Progenitor cell of endocrine pancreas (in vitro differentiated cells): ENCODE measurements around the gene THBD. TPM values are rescaled to one million over a fixed set of nuclear protein-coding genes. Genes with fewer than 3 reads are reported as not detected.

Source experiments
- DNase-seq: peaks from one replicate; pipeline ENCODE4 v3.0.0; 2021; ENCODE audit warnings: low spot score; ENCODE audit not compliant: unreplicated experiment
- H3K27ac Mint-ChIP-seq: 2 replicates; pipeline ENCODE4 v1.8.0; 2021; ENCODE audit warnings: mild to moderate bottlenecking, moderate library complexity, mixed read lengths
- H3K27me3 Mint-ChIP-seq: 2 replicates; pipeline ENCODE4 v1.8.0; 2021; ENCODE audit warnings: mixed read lengths
- H3K36me3 Mint-ChIP-seq: 2 replicates; pipeline ENCODE4 v1.8.0; 2022; ENCODE audit warnings: mixed read lengths; ENCODE audit not compliant: insufficient read depth
- H3K4me1 Mint-ChIP-seq: 2 replicates; pipeline ENCODE4 v1.8.0; 2021; ENCODE audit warnings: low read depth, mixed read lengths
- H3K4me3 Mint-ChIP-seq: 2 replicates; pipeline ENCODE4 v1.8.0; 2021; ENCODE audit warnings: low read depth, mild to moderate bottlenecking, moderate library complexity, mixed read lengths
- H3K9me3 Mint-ChIP-seq: 2 replicates; pipeline ENCODE4 v1.8.0; 2021; ENCODE audit warnings: low read depth, mixed read lengths
- CTCF ChIP-seq: fragments of 200-600 bp; sonication (generic); IDR thresholded peaks from one replicate; pipeline ENCODE4 v1.5.0; 2021; ENCODE audit warnings: antibody characterized with exemption, mild to moderate bottlenecking; ENCODE audit not compliant: unreplicated experiment
- total RNA-seq: library from RNA; stranded (reverse); gene quantifications from 2 replicates; pipeline ENCODE4 v1.2.1, GENCODE V29; 2021

Gene THBD
- total RNA-seq, 1 donor from 2014 or later = 0.19 TPM

GRCh38 chr20:23005776-23006175 lies 43.7 kb downstream of the THBD start:
- Mint-ChIP-seq H3K9me3 (no peaks in the 10 kb centered on the region), H3K4me3 (no peak overlapping the region), H3K4me1 (no peaks in the 10 kb centered on the region), H3K27me3 (peaks cover 7% of the 10 kb centered on the region), H3K36me3 (no peaks in the 10 kb centered on the region), H3K27ac (no peak overlapping the region)
- DNase-seq = no peak
- TF ChIP-seq CTCF = no peak

- DNase-seq = no peak
- no peak overlapping the region for H3K4me3 Mint-ChIP-seq
- peaks cover 7% of the 10 kb centered on the region for H3K27me3 Mint-ChIP-seq
- no peaks in the 10 kb centered on the region for H3K9me3 Mint-ChIP-seq
- no peaks in the 10 kb centered on the region for H3K36me3 Mint-ChIP-seq
- H3K27ac Mint-ChIP-seq = no peak overlapping the region
- H3K4me1 Mint-ChIP-seq = no peaks in the 10 kb centered on the region
- no peak for TF ChIP-seq CTCF
These were observed 45.5 kb downstream of the THBD start for GRCh38 chr20:23003881-23004460.

- Mint-ChIP-seq H3K4me1 (no peaks in the 10 kb centered on the region), H3K27ac (no peak overlapping the region)
These were observed 46.3 kb downstream of the THBD start for GRCh38 chr20:23003077-23003635.

GRCh38 chr20:23002276-23002675 lies 47.2 kb downstream of the THBD start:
- H3K36me3 Mint-ChIP-seq = no peaks in the 10 kb centered on the region

More at GRCh38 chr20:23003077-23003635, 46.3 kb downstream of the THBD start:
- Mint-ChIP-seq H3K36me3 (no peaks in the 10 kb centered on the region), H3K4me3 (no peak overlapping the region), H3K27me3 (peaks cover 7% of the 10 kb centered on the region), H3K9me3 (no peaks in the 10 kb centered on the region)
- no peak for DNase-seq
- no peak for TF ChIP-seq CTCF

GRCh38 chr20:23000232-23000947 lies 49.1 kb downstream of the THBD start:
- Mint-ChIP-seq H3K36me3 (no peaks in the 10 kb centered on the region), H3K4me3 (no peak overlapping the region), H3K4me1 (no peaks in the 10 kb centered on the region), H3K27me3 (peaks cover 7% of the 10 kb centered on the region), H3K27ac (no peak overlapping the region), H3K9me3 (no peaks in the 10 kb centered on the region)
- DNase-seq = no peak
- no peak for TF ChIP-seq CTCF

More at GRCh38 chr20:23002276-23002675, 47.2 kb downstream of the THBD start:
- Mint-ChIP-seq H3K27me3 (peaks cover 7% of the 10 kb centered on the region), H3K27ac (no peak overlapping the region), H3K4me1 (no peaks in the 10 kb centered on the region), H3K4me3 (no peak overlapping the region), H3K9me3 (no peaks in the 10 kb centered on the region)
- TF ChIP-seq CTCF = no peak
- no peak for DNase-seq
